ENCODE data around the gene MCTP2. TPM values are rescaled to one million over a fixed set of nuclear protein-coding genes. Genes with fewer than 3 reads are reported as not detected.

Gene MCTP2
- total and polyA plus RNA-seq, 12 donors: 0.24 to 8.3 (median 0.89) TPM

GRCh38 chr15:94380798-94381197, 149.4 kb downstream of the MCTP2 start:
- DNase-seq (no peak), ATAC-seq (no peak)
- no peak for TF ChIP-seq CTCF (IDR thresholded peaks at IDR 0.05)
- Histone ChIP-seq H3K27ac (no peak overlapping the region), H3K36me3 (peaks cover 0 to 19% (median 0%) of the 10 kb centered on the region in 9 donors), H3K4me3 (no peak overlapping the region), H3K27me3 (peaks cover 0 to 5% (median 0%) of the 10 kb centered on the region in 7 donors), H3K9me3 (no peaks in the 10 kb centered on the region), H3K4me1 (no peaks in the 10 kb centered on the region)
- 84 to 87% methylated on average over 1 of the region's 1 CpG for WGBS, 2 donors
- intact Hi-C loops (cut with DNase I): no loop called here

GRCh38 chr15:94381384-94381783, 150.0 kb downstream of the MCTP2 start:
- H3K27me3 ChIP-seq: peaks cover 0 to 5% (median 0%) of the 10 kb centered on the region in 7 donors
- intact Hi-C loops (cut with DNase I): no loop called here
- H3K9me3 ChIP-seq: no peaks in the 10 kb centered on the region
- WGBS, 2 donors: 73 to 82% methylated on average over 8 of the region's 8 CpGs
- H3K36me3 ChIP-seq: peaks cover 0 to 19% (median 0%) of the 10 kb centered on the region in 9 donors
- no peak overlapping the region for H3K4me3 ChIP-seq
- no peak overlapping the region for H3K27ac ChIP-seq
- TF ChIP-seq CTCF (IDR thresholded peaks at IDR 0.05): no peak
- DNase-seq (no peak), ATAC-seq (no peak)
- no peaks in the 10 kb centered on the region for H3K4me1 ChIP-seq

- intact Hi-C loops (cut with DNase I): no loop called here
- no peak for ATAC-seq
- Histone ChIP-seq H3K27me3 (peaks cover 0 to 12% (median 0%) of the 10 kb centered on the region in 7 donors), H3K4me3 (no peak overlapping the region), H3K27ac (no peak overlapping the region), H3K9me3 (no peaks in the 10 kb centered on the region), H3K36me3 (peaks cover 0 to 14% (median 0%) of the 10 kb centered on the region in 9 donors), H3K4me1 (peaks cover 0 to 6% (median 0%) of the 10 kb centered on the region in 9 donors)
- 95% methylated on average over 3 of the region's 3 CpGs for WGBS, 2 donors
- TF ChIP-seq CTCF (IDR thresholded peaks at IDR 0.05): no peak
- no peak for DNase-seq
These were observed 151.7 kb downstream of the MCTP2 start for GRCh38 chr15:94383041-94383440.

GRCh38 chr15:94383706-94384105, 152.3 kb downstream of the MCTP2 start:
- peaks cover 0 to 12% (median 0%) of the 10 kb centered on the region in 9 donors for H3K36me3 ChIP-seq
- DNase-seq (no peak), ATAC-seq (no peak)
- no peak for TF ChIP-seq CTCF (IDR thresholded peaks at IDR 0.05)
- intact Hi-C loops (cut with DNase I): no loop called here
- H3K4me3 ChIP-seq: no peak overlapping the region
- 93 to 95% methylated on average over 9 of the region's 9 CpGs for WGBS, 2 donors
- no peaks in the 10 kb centered on the region for H3K9me3 ChIP-seq
- H3K27ac ChIP-seq: no peak overlapping the region
- H3K27me3 ChIP-seq: peaks cover 0 to 17% (median 0%) of the 10 kb centered on the region in 7 donors
- peaks cover 0 to 10% (median 0%) of the 10 kb centered on the region in 9 donors for H3K4me1 ChIP-seq

Measured in heart right ventricle (tissue), 16 donors.